OCI-LY3 (cell line): ENCODE measurements around the gene LGALS1.

ENCODE experiments used
- EZH2phosphoT487 ChIP-seq: fragments of 200-600 bp; shearing (Covaris generic); IDR thresholded peaks from 2 replicates; pipeline ENCODE4 v1.6.1; 2018; ENCODE audit warnings: antibody characterized with exemption, mixed run types, low read depth
- TF ChIP-seq, protein P1 (sequence below): fragments of 200-600, 300-600 bp; sonication (generic); IDR thresholded peaks from 2 replicates; pipeline ENCODE4 v1.5.1; 2014; ENCODE audit warnings: antibody characterized with exemption, low read length, low read depth

GRCh38 chr22:37631448-37632173, 43.8 kb upstream of the LGALS1 start:
- TF ChIP-seq, protein P1, sequence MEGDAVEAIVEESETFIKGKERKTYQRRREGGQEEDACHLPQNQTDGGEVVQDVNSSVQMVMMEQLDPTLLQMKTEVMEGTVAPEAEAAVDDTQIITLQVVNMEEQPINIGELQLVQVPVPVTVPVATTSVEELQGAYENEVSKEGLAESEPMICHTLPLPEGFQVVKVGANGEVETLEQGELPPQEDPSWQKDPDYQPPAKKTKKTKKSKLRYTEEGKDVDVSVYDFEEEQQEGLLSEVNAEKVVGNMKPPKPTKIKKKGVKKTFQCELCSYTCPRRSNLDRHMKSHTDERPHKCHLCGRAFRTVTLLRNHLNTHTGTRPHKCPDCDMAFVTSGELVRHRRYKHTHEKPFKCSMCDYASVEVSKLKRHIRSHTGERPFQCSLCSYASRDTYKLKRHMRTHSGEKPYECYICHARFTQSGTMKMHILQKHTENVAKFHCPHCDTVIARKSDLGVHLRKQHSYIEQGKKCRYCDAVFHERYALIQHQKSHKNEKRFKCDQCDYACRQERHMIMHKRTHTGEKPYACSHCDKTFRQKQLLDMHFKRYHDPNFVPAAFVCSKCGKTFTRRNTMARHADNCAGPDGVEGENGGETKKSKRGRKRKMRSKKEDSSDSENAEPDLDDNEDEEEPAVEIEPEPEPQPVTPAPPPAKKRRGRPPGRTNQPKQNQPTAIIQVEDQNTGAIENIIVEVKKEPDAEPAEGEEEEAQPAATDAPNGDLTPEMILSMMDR, result no peak
- TF ChIP-seq EZH2phosphoT487, result no peak
